GM23248 (cell line): ENCODE results near the gene CCDC175.

Source experiments
- EZH2 ChIP-seq: fragments of 200-600 bp; sonication (generic); IDR thresholded peaks from 2 replicates; pipeline ENCODE4 v1.6.1; 2018; ENCODE audit warnings: antibody characterized with exemption, mild to moderate bottlenecking; ENCODE audit not compliant: insufficient read depth, poor library complexity, severe bottlenecking
- EZH2phosphoT487 ChIP-seq: fragments of 200-600 bp; sonication (generic); IDR thresholded peaks from 2 replicates; pipeline ENCODE4 v1.6.1; 2018; ENCODE audit warnings: antibody characterized with exemption, moderate library complexity, mild to moderate bottlenecking, low read depth; ENCODE audit not compliant: insufficient read depth

GRCh38 chr14:59465316-59466135 lies 111.1 kb downstream of the CCDC175 start, which contains the start of gene GPR135:
- TF ChIP-seq EZH2: no peak
- TF ChIP-seq EZH2phosphoT487: no peak
